Upper lobe of left lung (tissue), 6 donors: Measurements from ENCODE around the gene OR5P2. TPM values are rescaled to one million over a fixed set of nuclear protein-coding genes. Genes with fewer than 3 reads are reported as not detected.

Source experiments
- ATAC-seq, 2 donors: fragments of 200-7000 bp; cut with Tn5 transposase; one replicate each; pipeline ENCODE4 v1.9.1; 2022; ENCODE audit warnings: mild to moderate bottlenecking in 2 of 2, moderate library complexity in 2 of 2; ENCODE audit not compliant: low FRiP score in 2 of 2
- DNase-seq, 2 donors: peaks; one replicate each; pipeline ENCODE4 v3.0.0-alpha.2; 2019 to 2020
- H3K27ac ChIP-seq, 4 donors: fragments of 200-600 bp; sonication (generic); one replicate each; pipeline ENCODE4 v1.5.1; 2016 to 2019
- H3K27me3 ChIP-seq, 4 donors: fragments of 200-600 bp; sonication (generic); one replicate each; pipeline ENCODE4 v1.5.1; 2017 to 2019
- H3K36me3 ChIP-seq, 4 donors: fragments of 200-600 bp; sonication (generic); one replicate each; pipeline ENCODE4 v1.5.1; 2016 to 2019
- H3K4me1 ChIP-seq, 4 donors: fragments of 200-600 bp; sonication (generic); one replicate each; pipeline ENCODE4 v1.5.1; 2018 to 2019
- H3K4me3 ChIP-seq, 4 donors: fragments of 200-600 bp; sonication (generic); one replicate each; pipeline ENCODE4 v1.5.1; 2017 to 2019; ENCODE audit warnings: mild to moderate bottlenecking in 2 of 4, moderate library complexity in 1 of 4
- H3K9me3 ChIP-seq, 4 donors: fragments of 200-600 bp; sonication (generic); one replicate each; pipeline ENCODE4 v1.5.1; 2018 to 2019
- CTCF ChIP-seq, 6 experiments: fragments of 450-650 bp in 4 of 6; fragments of 200-600 bp in 2 of 6; sonication (generic) in 2 of 6; IDR thresholded peaks; one replicate each; pipeline ENCODE4 v1.5.1; 2016 to 2019; ENCODE audit warnings: antibody characterized with exemption in 6 of 6
- EP300 ChIP-seq, 4 donors: sonication (generic); formaldehyde crosslinking; IDR thresholded peaks; one replicate each; pipeline ENCODE4 v1.5.1; 2017; ENCODE audit warnings: antibody characterized with exemption in 4 of 4, control low read depth in 2 of 4
- POLR2A ChIP-seq, 4 donors: fragments of 450-650 bp; IDR thresholded peaks; one replicate each; pipeline ENCODE4 v1.5.1; 2016 to 2017; ENCODE audit warnings: antibody characterized with exemption in 4 of 4, mild to moderate bottlenecking in 2 of 4
- POLR2AphosphoS5 ChIP-seq, 2 donors: sonication (generic); formaldehyde crosslinking; IDR thresholded peaks; one replicate each; pipeline ENCODE4 v1.5.1; 2017; ENCODE audit warnings: antibody characterized with exemption in 2 of 2
- WGBS, 2 donors: methylation state at CpG; one replicate each; pipeline ENCODE4 v1.1.5; 2017 to 2018; 5-methylcytosine and 5-hydroxymethylcytosine counted together
- total RNA-seq, 6 donors: library from RNA; depleted of rRNA in 4 of 6; stranded (reverse); fragments of >200 nt in 4 of 6; gene quantifications; one replicate each; pipeline versions ENCODE4 v1.1.0 to v1.2.1, GENCODE V29; 2016 to 2021
- donor health status: DM: no; HTN: no; CAD: no; lungs with moderate emphysema.
- donor health status: DM: no; HTN: yes; CAD: no; lungs with severe emphysema.

Gene OR5P2
- total RNA-seq: 1 to 10 TPM in 5 of 6 donors, under 1 TPM in 1; 0.54 to 9.4 (median 2.4) TPM

- Histone ChIP-seq H3K9me3 (no peaks in the 10 kb centered on the region), H3K4me1 (no peaks in the 10 kb centered on the region), H3K36me3 (no peaks in the 10 kb centered on the region), H3K4me3 (no peak within 1 kb of the TSS), H3K27me3 (no peaks in the 10 kb centered on the region), H3K27ac (no peak within 1 kb of the TSS)
- ATAC-seq (no peak), DNase-seq (no peak)
- WGBS, 2 donors: 90% methylated on average over 5 of the region's 5 CpGs
- TF ChIP-seq EP300 (IDR thresholded peaks at IDR 0.05): no peak
- TF ChIP-seq POLR2A (IDR thresholded peaks at IDR 0.05): no peak
- no peak for TF ChIP-seq CTCF (IDR thresholded peaks at IDR 0.05)
- TF ChIP-seq POLR2AphosphoS5 (IDR thresholded peaks at IDR 0.05): no peak
These were observed at the start of gene OR5P2 for GRCh38 chr11:7796842-7797241. OR5P2 (minus strand) TSS chr11:7796942; CDS start chr11:7796942, 0 bp downstream.

GRCh38 chr11:7846003-7846402, 49.3 kb upstream of the OR5P2 start:
- no peaks in the 10 kb centered on the region for H3K4me1 ChIP-seq
- no peak overlapping the region for H3K27ac ChIP-seq
- ATAC-seq: no peak
- DNase-seq: no peak
- H3K27me3 ChIP-seq: no peaks in the 10 kb centered on the region
- H3K9me3 ChIP-seq: no peaks in the 10 kb centered on the region
- H3K4me3 ChIP-seq: no peak overlapping the region
- WGBS, 2 donors: 84 to 86% methylated on average over 3 of the region's 3 CpGs
- H3K36me3 ChIP-seq: no peaks in the 10 kb centered on the region
- TF ChIP-seq CTCF (IDR thresholded peaks at IDR 0.05) (no peak), POLR2AphosphoS5 (IDR thresholded peaks at IDR 0.05) (no peak), POLR2A (IDR thresholded peaks at IDR 0.05) (no peak), EP300 (IDR thresholded peaks at IDR 0.05) (no peak)

- Histone ChIP-seq H3K4me3 (no peak overlapping the region), H3K4me1 (no peaks in the 10 kb centered on the region), H3K27me3 (no peaks in the 10 kb centered on the region), H3K27ac (no peak overlapping the region), H3K36me3 (no peaks in the 10 kb centered on the region), H3K9me3 (no peaks in the 10 kb centered on the region)
- WGBS, 2 donors: 49 to 50% methylated on average over 3 of the region's 3 CpGs
- DNase-seq (no peak), ATAC-seq (no peak)
- no peak for TF ChIP-seq EP300 (IDR thresholded peaks at IDR 0.05)
- TF ChIP-seq CTCF (IDR thresholded peaks at IDR 0.05): no peak
- no peak for TF ChIP-seq POLR2AphosphoS5 (IDR thresholded peaks at IDR 0.05)
- TF ChIP-seq POLR2A (IDR thresholded peaks at IDR 0.05): no peak
These were observed 48.2 kb upstream of the OR5P2 start for GRCh38 chr11:7844986-7845385.

GRCh38 chr11:7844521-7844920, 47.8 kb upstream of the OR5P2 start:
- 41 to 50% methylated on average over 1 of the region's 1 CpG for WGBS, 2 donors
- Histone ChIP-seq H3K27me3 (no peaks in the 10 kb centered on the region), H3K4me3 (no peak overlapping the region), H3K4me1 (no peaks in the 10 kb centered on the region), H3K27ac (no peak overlapping the region), H3K9me3 (no peaks in the 10 kb centered on the region), H3K36me3 (no peaks in the 10 kb centered on the region)
- no peak for TF ChIP-seq EP300 (IDR thresholded peaks at IDR 0.05)
- no peak for TF ChIP-seq CTCF (IDR thresholded peaks at IDR 0.05)
- TF ChIP-seq POLR2AphosphoS5 (IDR thresholded peaks at IDR 0.05): no peak
- TF ChIP-seq POLR2A (IDR thresholded peaks at IDR 0.05): no peak
- DNase-seq: no peak
- ATAC-seq: no peak

GRCh38 chr11:7840578-7840977, 43.8 kb upstream of the OR5P2 start:
- Histone ChIP-seq H3K27ac (no peak overlapping the region), H3K36me3 (no peaks in the 10 kb centered on the region), H3K9me3 (no peaks in the 10 kb centered on the region), H3K4me3 (no peak overlapping the region), H3K4me1 (no peaks in the 10 kb centered on the region), H3K27me3 (no peaks in the 10 kb centered on the region)
- 76 to 77% methylated on average over 2 of the region's 2 CpGs for WGBS, 2 donors
- DNase-seq (no peak), ATAC-seq (no peak)
- no peak for TF ChIP-seq POLR2AphosphoS5 (IDR thresholded peaks at IDR 0.05)
- TF ChIP-seq POLR2A (IDR thresholded peaks at IDR 0.05): no peak
- TF ChIP-seq CTCF (IDR thresholded peaks at IDR 0.05): no peak
- TF ChIP-seq EP300 (IDR thresholded peaks at IDR 0.05): no peak
